HG03469 (cell line): ENCODE measurements around the gene SREBF2.

Source experiments
- ATAC-seq: cut with Tn5 transposase; IDR thresholded peaks from one replicate; pipeline ENCODE4 v1.9.1; 2021; ENCODE audit warnings: mild to moderate bottlenecking, moderate library complexity, moderate number of reproducible peaks; ENCODE audit not compliant: unreplicated experiment

The SREBF2 gene

GRCh38 chr22:41917903-41918791 lies 85.2 kb downstream of the SREBF2 start:
- no peak for ATAC-seq

- ATAC-seq: no peak
Observed at GRCh38 chr22:41919357-41920224, 86.7 kb downstream of the SREBF2 start.

GRCh38 chr22:41920271-41920976 lies 87.5 kb downstream of the SREBF2 start:
- ATAC-seq: no peak

- no peak for ATAC-seq
Observed at GRCh38 chr22:41922328-41922727, 89.4 kb downstream of the SREBF2 start.

GRCh38 chr22:41922940-41923594 lies 90.2 kb downstream of the SREBF2 start:
- no peak for ATAC-seq

GRCh38 chr22:41923595-41924276 lies 90.8 kb downstream of the SREBF2 start:
- ATAC-seq: no peak

- ATAC-seq: no peak
Observed at GRCh38 chr22:41925783-41926460, 93.0 kb downstream of the SREBF2 start.

- no peak for ATAC-seq
Observed at GRCh38 chr22:41927813-41928212, 94.9 kb downstream of the SREBF2 start.

GRCh38 chr22:41928593-41929417 lies 95.9 kb downstream of the SREBF2 start:
- ATAC-seq: no peak

GRCh38 chr22:41929418-41929810 lies 96.5 kb downstream of the SREBF2 start:
- no peak for ATAC-seq

GRCh38 chr22:41931701-41932269 lies 98.9 kb downstream of the SREBF2 start:
- ATAC-seq: no peak

- ATAC-seq: no peak
Observed at GRCh38 chr22:41932353-41932752, 99.4 kb downstream of the SREBF2 start.

GRCh38 chr22:41933411-41934177 lies 100.7 kb downstream of the SREBF2 start:
- ATAC-seq: no peak

- no peak for ATAC-seq
Observed at GRCh38 chr22:41934284-41935014, 101.5 kb downstream of the SREBF2 start.

- ATAC-seq: no peak
Observed at GRCh38 chr22:41935015-41935351, 102.1 kb downstream of the SREBF2 start.

GRCh38 chr22:41935509-41935908 lies 102.6 kb downstream of the SREBF2 start:
- ATAC-seq: no peak

- no peak for ATAC-seq
Observed at GRCh38 chr22:41936894-41937169, 103.9 kb downstream of the SREBF2 start.
